Stimulated activated CD4-positive, alpha-beta T cell treated with anti-CD3 and anti-CD28 coated beads, Interleukin-15, amount 100 ng/mL, for 24 hours (primary cell): Measurements from ENCODE around the gene MSRB2.
A peak's percentile ranks its signal among the peaks of the same experiment; 100 is the strongest.
"Not testable (repeated sequence)": the region's sequence is repeated elsewhere in the genome, so short reads cannot be mapped to it uniquely, and the experiment has no call there.

Source experiments
- DNase-seq: peaks from one replicate; pipeline ENCODE4 v3.0.0-alpha.2; 2020

Gene MSRB2

DNA sequence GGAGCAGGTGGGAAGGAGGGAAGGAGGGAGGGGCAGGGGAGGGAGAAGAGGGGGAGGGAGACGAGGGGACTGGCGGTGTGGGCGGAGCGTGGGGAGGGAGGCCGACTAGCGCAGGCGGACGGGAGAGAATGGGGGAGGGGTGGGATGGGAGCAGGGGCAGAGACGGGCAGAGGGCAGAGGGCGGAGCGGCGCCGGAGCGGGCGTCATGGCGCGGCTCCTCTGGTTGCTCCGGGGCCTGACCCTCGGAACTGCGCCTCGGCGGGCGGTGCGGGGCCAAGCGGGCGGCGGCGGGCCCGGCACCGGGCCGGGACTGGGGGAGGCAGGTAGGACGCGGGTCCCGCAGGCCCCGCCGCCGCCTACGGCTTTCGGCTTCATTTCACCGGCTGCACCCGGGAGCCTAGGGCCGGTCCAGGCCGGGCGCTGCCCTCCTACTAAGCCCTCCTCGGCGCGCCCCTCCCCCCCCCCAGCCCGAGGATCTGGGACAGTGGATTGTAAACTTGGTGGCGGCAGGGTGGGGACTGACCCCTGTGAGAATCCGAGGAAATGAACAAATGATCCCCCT is at the start of gene MSRB2:
TSS of gene MSRB2 (plus strand) at position 176 of the 562 bp plus-strand sequence. CDS start at position 206, 30 bp downstream.
- peak; percentile 87 for DNase-seq

DNA sequence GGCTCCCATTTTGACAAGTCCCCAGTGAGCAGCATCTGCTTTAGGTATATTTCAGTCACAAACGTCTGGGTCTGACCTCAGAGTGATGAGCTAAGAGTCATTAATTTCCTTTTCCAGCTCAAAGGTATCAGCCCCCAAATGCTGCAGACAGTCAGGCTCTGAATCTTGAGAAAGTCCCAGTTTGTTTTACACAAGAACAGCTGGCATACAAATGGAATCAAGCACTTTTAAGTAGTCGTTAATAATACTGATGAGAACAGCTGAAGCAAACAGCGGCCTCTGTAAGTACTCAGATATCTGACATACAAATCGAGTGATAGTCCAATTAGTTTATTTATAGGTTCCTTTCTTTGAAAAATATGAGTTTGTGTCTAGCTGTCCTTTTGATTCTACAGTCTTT is 49.4 kb upstream of the MSRB2 start:
- DNase-seq: no peak

DNA sequence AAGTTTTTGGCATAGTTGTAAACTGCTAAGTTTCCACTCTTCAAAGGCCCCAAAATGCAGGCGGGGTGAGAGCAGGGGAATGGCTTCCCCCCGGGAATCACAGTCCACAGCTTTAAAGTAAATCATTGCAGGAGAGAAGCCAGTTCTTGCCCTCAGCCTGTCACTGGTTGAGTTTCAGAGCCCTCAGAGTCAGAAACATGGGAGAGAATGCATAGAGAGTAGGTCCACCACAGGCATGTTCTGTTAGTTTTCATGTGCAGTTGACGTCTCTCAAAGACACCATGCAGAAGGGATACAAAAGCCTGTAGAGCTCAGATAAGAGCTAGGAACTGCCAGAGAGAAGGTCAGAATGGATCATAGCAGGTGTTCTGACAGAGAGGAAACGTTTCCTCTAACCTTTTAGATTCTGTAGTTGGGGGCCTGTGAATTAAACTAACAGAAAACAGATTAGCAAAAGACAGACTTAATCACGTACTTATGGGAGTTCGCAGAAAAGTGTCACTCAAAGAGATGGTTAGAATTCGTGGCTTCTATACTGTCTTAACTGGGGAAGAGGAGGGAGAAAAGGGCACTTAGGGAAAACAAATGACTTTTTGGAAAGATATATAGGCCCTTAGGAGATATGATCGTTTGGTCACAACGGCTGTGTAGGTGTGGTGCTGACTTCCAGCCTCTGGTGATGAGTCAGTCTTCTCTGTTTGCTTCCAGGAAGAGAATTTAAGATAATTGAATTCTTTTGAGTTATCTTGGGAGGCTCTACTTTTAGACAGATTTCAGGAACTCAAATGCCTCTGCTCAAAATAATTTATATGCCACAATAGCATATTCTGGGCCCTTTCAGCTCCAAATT is 48.0 kb upstream of the MSRB2 start:
- DNase-seq: no peak

DNA sequence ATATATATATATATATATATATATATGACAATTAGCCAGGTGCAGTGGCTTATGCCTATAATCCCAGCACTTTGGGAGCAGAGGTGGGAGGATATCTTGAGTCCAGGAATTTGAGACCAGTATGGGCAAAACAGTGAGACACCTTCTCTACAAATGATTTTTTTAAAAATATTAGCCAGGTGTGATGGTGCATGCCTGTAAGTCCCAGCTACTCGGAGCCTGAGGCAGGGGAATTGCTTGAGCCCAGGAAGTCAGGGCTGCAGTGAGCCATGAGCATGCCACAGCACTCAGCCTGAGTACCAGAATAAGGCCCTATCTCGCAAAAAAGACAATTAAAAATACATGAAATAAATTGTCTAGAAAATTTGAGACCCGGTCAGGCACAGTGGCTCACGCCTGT is 47.2 kb upstream of the MSRB2 start:
- no peak for DNase-seq

DNA sequence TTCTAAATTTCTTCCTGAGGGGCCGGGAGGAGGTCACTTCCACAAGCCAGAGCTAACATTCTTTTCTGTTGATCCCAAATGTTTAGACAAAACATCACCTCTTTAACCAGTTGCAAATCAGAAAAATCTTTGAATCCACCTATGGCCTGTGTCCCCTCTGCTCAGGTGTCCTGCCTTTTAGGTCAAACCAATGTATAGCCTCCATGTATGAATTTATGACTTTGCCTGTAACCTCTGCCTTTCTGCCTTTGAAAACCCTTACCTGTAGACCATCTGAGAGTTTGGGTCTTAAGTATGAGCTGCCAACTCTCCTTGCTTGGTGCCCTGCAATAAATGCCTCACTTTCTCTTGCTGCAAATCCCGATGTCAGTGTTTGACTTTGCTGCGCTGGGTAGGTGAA is 44.1 kb upstream of the MSRB2 start:
- DNase-seq: no peak

DNA sequence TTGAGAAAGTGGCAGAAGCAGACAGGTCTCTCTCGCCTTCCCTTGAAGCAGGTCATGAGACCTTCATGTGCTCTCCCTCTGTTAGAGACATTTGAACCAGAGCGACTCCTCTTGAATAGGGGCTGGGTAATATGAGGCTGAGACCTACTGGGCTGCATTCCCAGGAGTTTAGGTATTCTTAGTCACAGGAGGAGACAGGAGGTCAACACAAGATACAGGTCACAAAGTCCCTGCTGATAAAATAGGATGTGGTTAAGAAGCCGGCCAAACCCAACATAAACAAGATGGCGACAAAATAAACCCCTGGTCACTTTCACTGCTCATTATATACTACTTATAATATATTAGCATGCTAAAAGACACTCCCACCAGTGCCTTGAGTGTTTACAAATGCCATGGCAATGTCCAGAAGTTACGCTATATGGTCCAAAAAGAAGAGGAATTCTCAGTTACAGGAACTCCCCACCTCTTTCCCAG is 43.5 kb upstream of the MSRB2 start:
- no peak for DNase-seq

DNA sequence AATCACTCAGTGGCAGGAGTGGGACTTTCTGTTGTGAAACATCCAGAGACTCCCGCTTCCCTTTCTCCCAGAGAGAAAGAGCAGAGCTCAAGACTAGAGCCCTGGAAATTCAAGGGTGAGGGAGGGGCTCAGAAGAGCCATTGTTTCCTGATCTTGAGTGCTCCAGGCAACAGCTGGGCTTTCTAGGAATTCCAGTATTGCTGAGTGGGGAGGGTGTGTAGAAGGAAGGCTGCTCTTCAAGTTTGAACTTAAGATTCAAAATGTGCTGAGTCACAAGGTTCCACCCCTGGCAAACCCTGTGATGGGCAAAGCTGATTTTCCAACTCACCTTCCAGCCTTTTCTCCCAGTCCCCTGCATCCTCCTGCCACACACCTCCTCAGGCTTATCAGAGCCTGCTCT is 42.3 kb upstream of the MSRB2 start:
- no peak for DNase-seq

DNA sequence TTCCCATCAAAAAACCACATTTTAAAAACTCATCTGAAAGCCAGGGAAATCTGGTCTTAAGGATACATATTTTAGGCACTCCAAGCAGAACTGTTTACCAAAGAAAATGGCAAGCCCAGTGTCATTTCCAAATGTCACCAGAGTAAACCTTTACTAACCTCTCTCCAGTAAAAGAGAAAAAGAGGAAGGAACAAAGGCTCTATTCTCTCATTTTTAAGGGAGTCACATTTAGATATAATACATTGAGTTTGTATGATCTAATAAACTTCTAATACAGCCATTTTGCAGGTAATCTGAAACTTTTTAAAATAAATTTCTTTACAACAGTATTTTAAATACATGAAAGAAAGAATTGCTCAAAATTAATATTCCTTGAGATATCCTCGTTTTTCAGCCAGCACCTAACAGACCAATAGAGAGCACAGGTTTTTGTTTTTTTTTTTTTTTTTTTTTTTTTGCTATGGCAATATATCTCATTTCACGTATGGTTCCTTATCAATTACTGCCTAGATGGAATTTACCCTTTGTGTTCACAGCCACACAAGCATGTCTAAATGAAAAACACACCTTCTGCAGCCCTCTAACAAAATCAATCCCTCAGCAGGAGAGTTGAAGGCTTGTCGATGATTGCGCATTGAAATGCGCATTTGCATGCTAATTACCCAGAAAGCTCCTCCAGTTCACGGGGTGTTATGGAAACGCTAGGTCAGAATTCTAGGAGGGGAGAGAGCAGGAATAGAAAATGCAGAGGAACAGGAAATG is 39.8 kb upstream of the MSRB2 start:
- no peak for DNase-seq

DNA sequence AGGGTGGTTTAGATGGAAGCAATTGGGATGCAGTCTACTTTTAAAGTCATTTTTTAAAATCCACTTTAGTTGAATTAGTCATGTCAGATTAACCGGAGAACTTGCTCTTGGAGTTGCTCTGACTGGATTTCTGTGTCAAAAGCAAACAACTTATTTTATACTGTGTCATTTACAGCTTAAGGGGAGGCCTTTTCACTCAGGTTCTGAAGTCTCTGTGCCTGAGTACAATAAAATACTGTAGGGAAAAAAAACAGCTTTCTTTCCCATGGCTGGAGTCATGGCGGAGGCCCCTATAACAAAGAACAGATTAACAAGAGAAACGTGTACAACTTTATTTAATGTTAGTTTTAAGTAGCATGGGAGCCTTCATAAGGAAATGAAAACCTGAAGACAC is 39.2 kb upstream of the MSRB2 start:
- no peak for DNase-seq

DNA sequence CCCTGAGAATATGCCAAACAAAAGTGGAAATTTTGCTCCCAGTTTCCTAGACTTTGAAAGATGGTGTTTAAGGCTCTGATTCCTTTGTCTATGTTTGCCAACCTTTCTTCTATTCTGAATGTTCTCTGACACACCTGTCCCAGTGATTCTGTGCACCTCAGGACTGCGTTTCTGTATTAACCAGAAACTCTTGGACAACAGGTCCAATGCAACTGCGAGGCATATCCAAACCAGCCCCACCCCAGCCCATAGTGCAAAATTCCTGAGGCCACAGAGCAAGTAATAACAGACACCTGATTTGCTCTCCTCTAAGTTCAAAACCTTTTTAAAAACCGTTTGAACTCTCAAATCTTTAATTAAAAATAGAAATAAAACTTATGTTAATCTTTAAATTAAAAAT is 37.0 kb upstream of the MSRB2 start:
- DNase-seq: no peak

DNA sequence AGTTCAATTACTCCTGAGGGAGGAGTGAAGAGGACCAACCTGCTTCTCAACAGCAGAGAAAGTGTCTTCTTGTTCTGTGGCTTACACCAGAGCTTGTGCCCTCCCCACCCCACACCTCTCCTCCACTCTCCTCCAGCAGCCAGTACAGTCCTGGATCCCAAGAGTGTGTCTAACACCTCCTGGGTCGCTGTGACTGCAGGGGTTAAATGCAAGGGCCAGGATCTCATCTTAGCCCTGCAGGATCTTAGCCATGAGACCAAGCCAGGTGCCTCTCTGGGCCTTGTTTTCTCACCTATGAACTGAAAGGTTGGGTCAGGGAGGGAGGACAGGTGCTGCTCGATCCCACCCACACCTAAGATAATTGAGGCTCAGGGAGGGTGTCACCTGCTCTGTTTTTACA is 34.5 kb upstream of the MSRB2 start:
- DNase-seq: no peak

DNA sequence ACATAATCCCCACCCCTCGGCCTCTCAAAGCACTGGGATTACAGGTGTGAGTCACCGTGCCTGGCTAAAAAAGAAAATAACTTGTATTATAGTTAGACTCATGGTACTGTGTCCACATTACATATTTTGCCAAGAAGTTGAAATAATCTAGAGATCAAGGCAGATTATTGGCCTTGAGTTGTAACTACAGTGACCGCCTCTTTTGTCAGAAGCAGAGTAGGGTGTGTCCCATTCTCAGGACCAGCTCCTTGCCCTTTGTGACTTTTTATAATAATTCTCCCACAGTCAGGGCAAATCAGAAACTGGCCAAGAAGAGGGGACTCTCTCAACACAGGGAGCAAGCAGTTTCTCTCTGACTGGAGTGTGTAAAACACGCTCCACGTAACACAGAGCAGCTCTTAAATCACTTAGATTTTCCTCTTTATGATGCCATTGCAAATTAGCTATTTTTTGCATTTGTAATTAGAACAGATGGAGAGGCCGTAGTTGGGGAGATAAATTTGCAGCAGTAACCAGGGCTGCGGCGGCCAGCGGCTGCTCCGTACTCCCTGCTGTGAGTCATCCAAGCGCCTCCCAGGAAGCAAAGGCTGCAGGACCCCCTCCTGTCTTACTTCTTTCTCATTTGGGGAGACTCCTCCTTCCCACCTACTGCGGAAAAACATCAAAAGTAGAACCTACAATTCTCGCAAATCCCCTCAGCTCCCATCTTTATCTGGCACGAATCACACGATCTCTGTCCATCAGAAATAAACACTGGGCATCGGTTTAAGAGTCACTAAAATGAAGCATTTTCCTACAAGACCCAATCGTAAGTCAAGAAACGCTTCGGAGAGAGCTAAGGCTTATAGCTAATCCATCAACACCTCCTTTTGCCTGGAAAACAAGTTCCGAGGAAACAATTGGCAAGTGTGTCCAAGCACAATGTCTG is 32.1 kb upstream of the MSRB2 start:
- no peak for DNase-seq

DNA sequence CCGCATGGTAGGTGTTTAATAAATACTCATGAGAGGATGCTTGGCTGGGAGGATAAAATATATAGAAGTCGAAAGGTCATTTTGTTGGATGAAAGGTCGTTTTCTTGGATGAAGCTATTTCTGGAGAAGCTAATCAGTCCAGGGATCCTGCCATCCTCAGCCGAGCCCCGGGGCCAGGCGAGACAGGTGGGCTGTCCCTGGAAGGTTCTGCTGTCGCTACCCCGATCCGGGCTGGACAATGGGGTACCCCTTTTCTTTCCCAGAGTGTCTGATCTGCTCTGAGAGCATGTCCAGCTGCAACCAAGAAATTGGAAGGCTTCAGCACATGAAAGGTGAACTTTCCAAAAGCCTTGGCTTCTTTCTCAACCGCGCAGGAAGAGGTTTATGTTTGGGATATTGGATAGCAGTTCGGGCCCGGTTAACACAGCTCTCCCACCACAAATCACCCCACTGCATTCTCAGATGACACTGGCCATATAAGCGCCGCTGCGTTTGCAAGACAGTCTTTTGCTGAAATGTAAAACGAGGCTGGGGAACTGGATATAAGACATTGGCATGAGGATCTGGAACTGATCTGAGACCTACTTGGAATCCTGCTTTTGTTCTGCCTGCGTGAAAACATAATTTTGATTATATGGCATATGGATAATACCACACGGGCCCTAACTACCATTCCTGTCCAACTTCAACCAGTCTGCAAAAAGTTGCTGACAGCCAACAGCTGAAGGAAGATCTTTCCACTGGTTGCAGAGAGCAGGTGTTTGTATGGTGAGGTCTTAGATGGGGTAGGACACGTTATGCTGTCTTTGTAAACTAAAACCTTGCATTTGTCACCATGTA is 31.2 kb upstream of the MSRB2 start:
- DNase-seq: no peak

DNA sequence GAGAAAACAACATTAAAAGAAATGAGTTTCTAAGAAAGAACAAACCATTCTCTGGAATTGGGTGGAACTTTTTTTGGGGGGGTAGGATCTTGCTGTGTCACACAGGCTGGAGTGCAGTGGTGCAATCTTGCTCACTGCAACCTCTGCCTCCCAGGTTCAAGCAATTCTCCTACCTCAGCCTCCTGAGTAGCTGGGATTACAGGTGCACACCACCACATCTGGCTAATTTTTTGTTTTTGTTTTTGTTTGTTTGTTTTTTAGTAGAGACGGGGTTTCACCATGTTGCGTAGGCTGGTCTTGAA is 30.6 kb upstream of the MSRB2 start:
- DNase-seq: not testable (repeated sequence)

DNA sequence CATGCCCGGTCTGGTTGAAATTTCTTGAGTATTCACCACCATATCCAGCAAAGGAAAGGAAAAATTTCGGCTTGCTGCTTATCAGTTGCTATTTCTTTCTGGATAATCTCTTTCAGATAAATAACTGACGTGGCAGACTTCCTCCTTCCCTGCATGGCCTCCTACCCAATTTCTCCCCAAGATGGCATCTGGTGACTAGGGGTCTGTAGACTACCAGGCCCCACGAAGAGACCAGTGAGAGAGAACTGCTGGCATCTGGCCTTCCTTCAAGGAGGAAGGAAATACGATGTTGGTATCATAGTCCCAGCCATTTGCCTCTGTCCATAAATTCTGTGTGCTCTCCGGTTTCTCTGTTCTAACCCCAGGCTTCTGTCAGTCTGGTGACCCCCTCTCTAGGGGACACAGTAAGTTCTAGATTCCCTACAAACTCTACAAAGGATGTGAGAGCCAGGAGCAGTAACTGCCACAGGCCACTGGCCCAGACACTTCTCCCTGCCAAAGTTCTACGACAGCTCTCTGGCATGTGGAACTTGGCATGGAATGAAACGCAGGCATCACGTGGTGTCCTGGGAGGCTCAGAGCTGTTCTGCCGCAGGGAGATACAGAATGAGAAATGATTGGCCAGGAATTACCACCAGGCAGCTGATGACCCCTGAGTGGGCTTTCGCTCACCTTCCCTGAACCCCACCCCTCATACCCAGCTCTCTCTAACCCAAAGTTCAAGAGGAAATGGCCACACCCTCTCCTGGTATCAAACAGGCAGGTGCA is 30.0 kb upstream of the MSRB2 start:
- no peak for DNase-seq

DNA sequence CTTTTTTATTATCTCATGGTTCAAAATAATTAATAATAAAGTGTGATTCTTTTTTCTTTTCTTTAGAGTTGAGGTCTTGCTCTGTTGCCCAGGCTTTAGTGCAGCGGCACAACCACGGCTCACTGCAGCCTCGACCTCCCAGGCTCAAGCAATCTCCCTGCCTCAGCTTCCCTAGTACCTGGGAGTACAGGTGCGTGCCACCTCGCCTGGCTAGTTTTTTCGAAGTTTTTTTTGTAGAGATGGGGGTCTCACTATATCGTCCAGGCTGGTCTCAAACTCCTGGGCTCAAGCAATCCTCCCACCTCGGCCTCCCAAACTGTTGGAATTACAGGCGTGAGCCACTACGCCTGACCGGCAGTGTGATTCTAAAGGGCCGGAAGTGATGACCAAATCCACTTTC is 28.0 kb upstream of the MSRB2 start:
- DNase-seq: no peak

DNA sequence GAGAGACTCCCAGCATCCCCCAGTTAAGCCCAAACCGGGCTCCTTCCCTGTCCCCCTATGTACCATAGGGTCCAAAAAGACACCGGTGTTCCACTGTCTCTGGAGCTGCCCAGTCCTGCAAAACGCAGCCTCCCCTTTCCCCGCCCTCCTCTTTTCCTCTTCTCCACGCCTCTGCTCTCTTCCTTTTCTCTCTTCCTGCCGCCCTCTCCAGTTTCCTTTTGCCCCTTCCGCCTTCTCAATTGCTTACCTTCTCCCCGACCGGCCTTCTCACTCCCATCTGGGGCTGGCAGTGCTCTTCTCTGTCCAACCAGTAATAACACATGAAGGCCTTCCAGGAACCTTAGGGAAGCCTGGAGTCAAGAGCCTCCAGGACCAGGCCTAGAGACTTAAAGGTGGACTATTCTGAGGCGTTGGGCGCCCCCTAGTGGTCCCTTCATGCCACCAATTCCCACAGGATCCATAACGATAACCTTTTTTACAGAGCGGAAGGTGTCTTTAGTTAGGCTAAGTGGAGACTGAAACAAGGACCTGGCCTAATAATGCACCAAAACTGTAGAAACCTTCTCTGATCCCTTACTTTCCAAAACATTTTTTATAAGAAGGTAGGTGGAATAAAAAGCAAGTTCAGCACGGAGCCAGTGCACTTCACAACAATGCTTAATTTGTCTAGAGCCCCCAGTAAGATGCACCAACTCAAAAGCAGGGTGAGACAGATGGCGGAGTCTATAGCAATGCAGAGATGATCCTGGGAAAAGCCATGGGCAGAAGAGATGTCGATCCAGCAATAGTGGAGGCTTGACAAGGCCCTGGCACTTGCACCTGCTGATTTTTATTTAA is 27.2 kb upstream of the MSRB2 start:
- peak; percentile 77 for DNase-seq

DNA sequence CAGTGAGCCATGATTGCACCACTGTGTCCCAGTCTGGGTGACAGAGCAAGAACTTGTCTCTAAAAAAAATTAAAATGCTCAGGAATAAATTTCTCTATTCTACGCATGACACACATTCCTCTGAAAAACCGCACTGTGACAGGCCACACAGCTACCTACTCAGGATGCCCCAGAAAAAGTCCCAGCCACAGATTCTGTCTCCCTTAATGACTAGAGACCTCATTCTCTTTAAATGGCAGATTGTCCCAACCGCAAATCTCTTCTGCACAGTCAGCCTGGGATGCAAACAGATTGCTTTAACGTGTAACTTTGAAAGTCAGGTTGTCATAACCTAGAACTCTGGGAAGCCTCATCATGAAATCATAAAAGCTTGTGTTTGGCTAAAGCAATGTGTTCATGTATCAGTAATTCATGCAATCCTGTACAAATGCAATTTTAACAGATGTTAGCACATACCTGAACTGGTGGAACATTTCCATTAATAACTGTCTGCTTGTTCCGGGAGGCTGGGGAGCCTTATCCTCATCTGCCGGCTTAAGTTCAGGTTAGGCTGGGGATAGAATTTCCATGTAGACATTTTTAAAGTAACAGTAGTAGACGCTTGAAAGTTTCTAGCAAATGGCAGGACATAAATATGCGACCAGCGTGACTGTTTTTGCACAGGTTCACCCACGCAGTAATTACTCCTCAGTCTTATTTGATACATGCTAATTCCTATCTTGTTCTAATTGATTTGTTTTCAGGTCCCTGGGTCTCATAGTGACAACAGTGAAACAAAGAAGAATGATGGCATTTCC is 26.2 kb upstream of the MSRB2 start:
- DNase-seq: no peak
